Neural progenitor cell (in vitro differentiated cells): ENCODE measurements around the gene XYLT1. TPM values are rescaled to one million over a fixed set of nuclear protein-coding genes. Genes with fewer than 3 reads are reported as not detected.

Experiments
- DNase-seq: peaks from one replicate; pipeline ENCODE4 v3.0.0-alpha.2; 2016; ENCODE audit warnings: low spot score
- H2AFZ ChIP-seq: fragments of 200-600 bp; sonication (generic); replicated peaks from 2 replicates; pipeline ENCODE4 v1.6.1; 2016; ENCODE audit warnings: antibody characterized with exemption
- H3F3A ChIP-seq: fragments of 200-600 bp; sonication (generic); 2 replicates; pipeline ENCODE4 v1.6.1; 2016; ENCODE audit warnings: antibody characterized with exemption, low read depth
- H3K27ac ChIP-seq: fragments of 200-600 bp; sonication (generic); 2 replicates; pipeline ENCODE4 v1.5.1; 2016; ENCODE audit warnings: mild to moderate bottlenecking
- H3K27me3 ChIP-seq: fragments of 200-600 bp; sonication (generic); 2 replicates; pipeline ENCODE4 v1.6.1; 2016; ENCODE audit warnings: mild to moderate bottlenecking, moderate library complexity
- H3K36me3 ChIP-seq: fragments of 200-600 bp; sonication (generic); 2 replicates; pipeline ENCODE4 v1.5.1; 2016
- H3K4me1 ChIP-seq: fragments of 200-600 bp; sonication (generic); 2 replicates; pipeline ENCODE4 v1.6.1; 2016; ENCODE audit warnings: mixed run types
- H3K4me2 ChIP-seq: fragments of 200-600 bp; sonication (generic); 2 replicates; pipeline ENCODE4 v1.6.1; 2016
- H3K4me3 ChIP-seq: fragments of 200-600 bp; sonication (generic); 2 replicates; pipeline ENCODE4 v1.5.1; 2016
- H3K79me2 ChIP-seq: fragments of 200-600 bp; sonication (generic); 2 replicates; pipeline ENCODE4 v1.6.1; 2016; ENCODE audit warnings: low read depth
- H3K9ac ChIP-seq: fragments of 200-600 bp; sonication (generic); 2 replicates; pipeline ENCODE4 v1.6.1; 2016
- H3K9me3 ChIP-seq: fragments of 200-600 bp; sonication (generic); 2 replicates; pipeline ENCODE4 v1.5.1; 2016; ENCODE audit warnings: low read depth
- H4K20me1 ChIP-seq: fragments of 200-600 bp; sonication (generic); 2 replicates; pipeline ENCODE4 v1.6.1; 2016; ENCODE audit warnings: low read depth
- H3K27ac Mint-ChIP-seq: 3 replicates; pipeline ENCODE4 v1.8.0; 2021; ENCODE audit warnings: mixed read lengths
- H3K27me3 Mint-ChIP-seq: 2 replicates; pipeline ENCODE4 v1.8.0; 2022; ENCODE audit warnings: low read depth, mild to moderate bottlenecking, inconsistent platforms, moderate library complexity, mixed read lengths; ENCODE audit not compliant: insufficient read depth
- H3K36me3 Mint-ChIP-seq: 3 replicates; pipeline ENCODE4 v1.8.0; 2021; ENCODE audit warnings: mixed read lengths
- H3K4me1 Mint-ChIP-seq: 3 replicates; pipeline ENCODE4 v1.8.0; 2021; ENCODE audit warnings: mixed read lengths
- H3K4me3 Mint-ChIP-seq: 3 replicates; pipeline ENCODE4 v1.8.0; 2021; ENCODE audit warnings: mild to moderate bottlenecking, moderate library complexity, mixed read lengths
- H3K9me3 Mint-ChIP-seq: 3 replicates; pipeline ENCODE4 v1.8.0; 2020; ENCODE audit warnings: mixed read lengths
- CTCF ChIP-seq: fragments of 200-600 bp; sonication (generic); IDR thresholded peaks from 2 replicates; pipeline ENCODE4 v1.5.1; 2017; ENCODE audit warnings: antibody characterized with exemption, mild to moderate bottlenecking
- EZH2 ChIP-seq: fragments of 200-600 bp; sonication (generic); IDR thresholded peaks from 2 replicates; pipeline ENCODE4 v1.6.1; 2017; ENCODE audit warnings: antibody characterized with exemption, mild to moderate bottlenecking, moderate library complexity
- EZH2phosphoT487 ChIP-seq: fragments of 200-600 bp; sonication (generic); IDR thresholded peaks from 2 replicates; pipeline ENCODE4 v1.6.1; 2017; ENCODE audit warnings: antibody characterized with exemption
- total RNA-seq: library from RNA; depleted of rRNA; stranded (reverse); fragments of >200 nt; gene quantifications from 2 replicates; pipeline ENCODE4 v1.2.3, GENCODE V29; 2015; ENCODE audit warnings: low replicate concordance

The XYLT1 gene
- total RNA-seq, 1 donor from 2014 or later: 5.9 TPM

- no peaks in the 10 kb centered on the region for H3K79me2 ChIP-seq
- Mint-ChIP-seq H3K4me1 (peaks cover 26% of the 10 kb centered on the region), H3K36me3 (no peaks in the 10 kb centered on the region), H3K9me3 (no peaks in the 10 kb centered on the region), H3K27me3 (peaks cover 3% of the 10 kb centered on the region), H3K27ac (no peak overlapping the region), H3K4me3 (no peak overlapping the region)
- no peak for DNase-seq
- no peaks in the 10 kb centered on the region for H3K4me1 ChIP-seq
- H3K36me3 ChIP-seq: no peaks in the 10 kb centered on the region
- H3K4me3 ChIP-seq: no peak overlapping the region
- peaks cover 3% of the 10 kb centered on the region for H4K20me1 ChIP-seq
- H3K9me3 ChIP-seq: no peaks in the 10 kb centered on the region
- H3F3A ChIP-seq: no peaks in the 10 kb centered on the region
- H3K27me3 ChIP-seq: no peaks in the 10 kb centered on the region
- no peak overlapping the region for H2AFZ ChIP-seq
- TF ChIP-seq CTCF (no peak), EZH2phosphoT487 (no peak), EZH2 (no peak)
- no peak overlapping the region for H3K27ac ChIP-seq
- H3K9ac ChIP-seq: no peak overlapping the region
- H3K4me2 ChIP-seq: no peak overlapping the region
Measured at GRCh38 chr16:17316005-17316404, 154.8 kb downstream of the XYLT1 start.

GRCh38 chr16:17313793-17314547 lies 156.8 kb downstream of the XYLT1 start:
- H3K79me2 ChIP-seq: no peaks in the 10 kb centered on the region
- H3K9me3 Mint-ChIP-seq: no peaks in the 10 kb centered on the region
- H3K27ac ChIP-seq: no peak overlapping the region
- peaks cover 13% of the 10 kb centered on the region for H4K20me1 ChIP-seq
- no peaks in the 10 kb centered on the region for H3K9me3 ChIP-seq
- peaks cover 6% of the 10 kb centered on the region for H3K27me3 Mint-ChIP-seq
- H3K27me3 ChIP-seq: no peaks in the 10 kb centered on the region
- DNase-seq: no peak
- peaks cover 5% of the 10 kb centered on the region for H3K4me1 ChIP-seq
- H3F3A ChIP-seq: no peaks in the 10 kb centered on the region
- no peak for TF ChIP-seq CTCF
- TF ChIP-seq EZH2phosphoT487: no peak
- TF ChIP-seq EZH2: no peak
- no peak overlapping the region for H3K9ac ChIP-seq
- H3K4me1 Mint-ChIP-seq: peaks cover 37% of the 10 kb centered on the region
- H3K36me3 Mint-ChIP-seq: no peaks in the 10 kb centered on the region
- H3K27ac Mint-ChIP-seq: no peak overlapping the region
- H3K4me3 ChIP-seq: no peak overlapping the region
- H3K4me2 ChIP-seq: no peak overlapping the region
- no peak overlapping the region for H2AFZ ChIP-seq
- no peak overlapping the region for H3K4me3 Mint-ChIP-seq
- H3K36me3 ChIP-seq: no peaks in the 10 kb centered on the region

- H3K9me3 Mint-ChIP-seq: no peaks in the 10 kb centered on the region
- Histone ChIP-seq H3K4me2 (no peak overlapping the region), H3F3A (no peaks in the 10 kb centered on the region), H3K79me2 (no peaks in the 10 kb centered on the region), H3K27me3 (no peaks in the 10 kb centered on the region), H3K4me1 (peaks cover 5% of the 10 kb centered on the region), H2AFZ (no peak overlapping the region), H3K27ac (no peak overlapping the region), H3K36me3 (no peaks in the 10 kb centered on the region), H3K9ac (no peak overlapping the region), H3K9me3 (no peaks in the 10 kb centered on the region), H4K20me1 (peaks cover 13% of the 10 kb centered on the region), H3K4me3 (no peak overlapping the region)
- no peaks in the 10 kb centered on the region for H3K36me3 Mint-ChIP-seq
- peaks cover 10% of the 10 kb centered on the region for H3K27me3 Mint-ChIP-seq
- peaks cover 45% of the 10 kb centered on the region for H3K4me1 Mint-ChIP-seq
- no peak overlapping the region for H3K4me3 Mint-ChIP-seq
- TF ChIP-seq EZH2phosphoT487 (no peak), CTCF (no peak), EZH2 (no peak)
- DNase-seq: no peak
- no peak overlapping the region for H3K27ac Mint-ChIP-seq
Measured at GRCh38 chr16:17313085-17313611, 157.6 kb downstream of the XYLT1 start.
